BE2C (cell line): ENCODE data around the gene MYT1.
"Not testable (repeated sequence)": the region's sequence is repeated elsewhere in the genome, so short reads cannot be mapped to it uniquely, and the experiment has no call there.

Experiments
- DNase-seq: peaks from one replicate; pipeline ENCODE4 v3.0.0-alpha.2; 2020
- H3K27me3 ChIP-seq: fragments of 250-450 bp; sonication (Bioruptor Pico); 2 replicates; pipeline ENCODE4 v1.5.1; 2020; ENCODE audit warnings: mild to moderate bottlenecking
- H3K36me3 ChIP-seq: fragments of 250-450 bp; sonication (Bioruptor Pico); 2 replicates; pipeline ENCODE4 v1.5.1; 2020; ENCODE audit warnings: mild to moderate bottlenecking
- H3K4me1 ChIP-seq: fragments of 250-450 bp; sonication (Bioruptor Pico); 2 replicates; pipeline ENCODE4 v1.5.1; 2020
- H3K4me3 ChIP-seq: 2 replicates; pipeline ENCODE4 v1.5.1; 2011; ENCODE audit warnings: low read depth, low read length
- H3K9me3 ChIP-seq: fragments of 250-450 bp; sonication (Bioruptor Pico); 2 replicates; pipeline ENCODE4 v1.5.1; 2020
- TF ChIP-seq, protein P1 (sequence below): IDR thresholded peaks from 2 replicates; pipeline ENCODE4 v1.5.1; 2012; ENCODE audit warnings: mild to moderate bottlenecking, low read depth, low read length

MYT1 gene

DNA sequence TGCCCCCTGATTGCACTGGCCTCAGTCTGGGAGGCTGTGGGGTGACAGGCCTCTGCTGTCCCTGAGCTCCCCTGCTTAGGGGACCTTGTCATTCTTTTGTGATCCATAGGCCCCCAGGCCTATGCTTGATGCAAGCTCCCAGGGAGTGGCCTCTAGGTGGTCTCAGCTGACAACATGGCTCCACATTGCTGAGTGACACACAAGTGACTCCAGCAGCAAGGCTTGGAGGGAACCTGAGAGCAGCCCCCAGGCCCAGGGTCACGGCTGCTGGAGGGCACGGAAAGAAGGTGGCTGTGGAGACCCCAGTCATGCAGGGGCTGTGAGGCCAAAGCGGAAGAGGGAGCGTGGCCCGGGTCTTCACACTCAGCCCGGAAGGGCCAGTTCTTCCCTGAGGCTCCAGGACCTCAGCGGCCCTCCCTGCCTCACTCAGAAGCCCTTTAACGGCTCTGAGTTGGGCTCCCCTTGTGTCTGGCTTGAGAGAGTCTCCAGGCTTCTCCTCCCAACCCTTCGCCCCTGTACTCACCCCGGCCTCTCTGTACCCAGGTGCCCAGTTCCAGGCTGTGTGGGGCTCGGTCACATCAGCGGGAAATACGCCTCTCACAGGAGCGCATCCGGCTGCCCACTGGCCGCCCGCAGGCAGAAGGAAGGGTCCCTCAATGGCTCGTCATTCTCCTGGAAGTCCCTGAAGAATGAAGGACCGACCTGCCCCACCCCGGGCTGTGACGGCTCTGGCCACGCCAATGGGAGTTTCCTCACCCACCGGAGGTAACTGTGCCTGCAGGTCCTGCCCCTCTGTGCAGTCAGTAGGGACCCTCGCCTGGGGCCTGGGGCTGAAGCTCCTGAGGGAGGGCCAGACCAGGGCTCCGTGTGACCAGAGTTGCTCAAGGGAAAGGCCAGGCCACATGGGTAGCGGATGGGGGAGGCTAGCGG is 67.6 kb downstream of the MYT1 start:
- TF ChIP-seq, protein P1, sequence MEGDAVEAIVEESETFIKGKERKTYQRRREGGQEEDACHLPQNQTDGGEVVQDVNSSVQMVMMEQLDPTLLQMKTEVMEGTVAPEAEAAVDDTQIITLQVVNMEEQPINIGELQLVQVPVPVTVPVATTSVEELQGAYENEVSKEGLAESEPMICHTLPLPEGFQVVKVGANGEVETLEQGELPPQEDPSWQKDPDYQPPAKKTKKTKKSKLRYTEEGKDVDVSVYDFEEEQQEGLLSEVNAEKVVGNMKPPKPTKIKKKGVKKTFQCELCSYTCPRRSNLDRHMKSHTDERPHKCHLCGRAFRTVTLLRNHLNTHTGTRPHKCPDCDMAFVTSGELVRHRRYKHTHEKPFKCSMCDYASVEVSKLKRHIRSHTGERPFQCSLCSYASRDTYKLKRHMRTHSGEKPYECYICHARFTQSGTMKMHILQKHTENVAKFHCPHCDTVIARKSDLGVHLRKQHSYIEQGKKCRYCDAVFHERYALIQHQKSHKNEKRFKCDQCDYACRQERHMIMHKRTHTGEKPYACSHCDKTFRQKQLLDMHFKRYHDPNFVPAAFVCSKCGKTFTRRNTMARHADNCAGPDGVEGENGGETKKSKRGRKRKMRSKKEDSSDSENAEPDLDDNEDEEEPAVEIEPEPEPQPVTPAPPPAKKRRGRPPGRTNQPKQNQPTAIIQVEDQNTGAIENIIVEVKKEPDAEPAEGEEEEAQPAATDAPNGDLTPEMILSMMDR: no peak
- H3K36me3 ChIP-seq: peaks cover 43% of the 10 kb centered on the region
- H3K4me1 ChIP-seq: no peaks in the 10 kb centered on the region
- no peaks in the 10 kb centered on the region for H3K27me3 ChIP-seq
- H3K4me3 ChIP-seq: no peak overlapping the region
- DNase-seq: no peak
- H3K9me3 ChIP-seq: no peaks in the 10 kb centered on the region

DNA sequence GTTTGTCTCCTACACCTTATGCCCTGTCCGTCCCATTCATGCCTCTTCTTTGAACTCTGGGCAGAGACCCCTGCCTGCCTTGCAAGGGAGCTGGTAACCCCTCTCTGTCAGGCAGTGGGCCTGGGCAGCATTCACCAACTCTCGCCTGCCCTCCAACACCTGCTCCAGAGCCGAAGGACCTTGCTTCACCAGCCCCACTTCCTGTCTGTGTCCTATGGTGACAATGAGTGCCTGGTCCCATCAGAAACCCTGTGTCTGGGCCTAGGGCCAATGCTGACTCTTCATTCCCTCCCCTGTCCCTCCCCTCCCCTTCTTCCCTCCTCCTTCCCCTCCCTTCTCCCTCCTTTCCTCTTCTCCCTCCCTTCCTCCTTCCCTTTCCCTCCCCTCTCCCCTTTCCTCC is 68.5 kb downstream of the MYT1 start:
- H3K9me3 ChIP-seq: no peaks in the 10 kb centered on the region
- no peaks in the 10 kb centered on the region for H3K27me3 ChIP-seq
- peaks cover 52% of the 10 kb centered on the region for H3K36me3 ChIP-seq
- no peaks in the 10 kb centered on the region for H3K4me1 ChIP-seq
- DNase-seq: no peak
- H3K4me3 ChIP-seq: no peak overlapping the region
- TF ChIP-seq, protein P1: no peak

DNA sequence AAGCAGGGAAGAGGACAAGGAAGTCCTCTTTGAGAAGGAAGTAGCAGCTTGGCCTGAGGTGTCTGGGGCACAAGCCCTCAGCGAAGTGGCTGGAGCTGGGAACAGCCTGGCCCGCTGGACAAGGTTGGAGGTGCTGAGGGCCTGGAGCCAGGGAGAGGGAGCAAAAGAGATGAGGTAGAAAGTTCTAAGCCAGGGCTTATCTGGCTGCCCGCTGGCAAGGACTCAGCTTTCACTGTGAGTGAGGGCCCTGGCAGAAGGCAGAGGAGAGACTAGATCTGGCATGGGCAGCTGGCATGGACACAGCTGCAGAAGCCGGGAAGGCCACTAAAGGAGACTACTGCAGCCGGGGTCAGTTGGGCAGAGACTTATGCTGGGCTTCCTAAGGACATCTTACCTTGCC is 69.5 kb downstream of the MYT1 start:
- Histone ChIP-seq H3K27me3 (no peaks in the 10 kb centered on the region), H3K36me3 (peaks cover 49% of the 10 kb centered on the region), H3K4me1 (no peaks in the 10 kb centered on the region), H3K9me3 (no peaks in the 10 kb centered on the region), H3K4me3 (no peak overlapping the region)
- TF ChIP-seq, protein P1: no peak
- DNase-seq: no peak

DNA sequence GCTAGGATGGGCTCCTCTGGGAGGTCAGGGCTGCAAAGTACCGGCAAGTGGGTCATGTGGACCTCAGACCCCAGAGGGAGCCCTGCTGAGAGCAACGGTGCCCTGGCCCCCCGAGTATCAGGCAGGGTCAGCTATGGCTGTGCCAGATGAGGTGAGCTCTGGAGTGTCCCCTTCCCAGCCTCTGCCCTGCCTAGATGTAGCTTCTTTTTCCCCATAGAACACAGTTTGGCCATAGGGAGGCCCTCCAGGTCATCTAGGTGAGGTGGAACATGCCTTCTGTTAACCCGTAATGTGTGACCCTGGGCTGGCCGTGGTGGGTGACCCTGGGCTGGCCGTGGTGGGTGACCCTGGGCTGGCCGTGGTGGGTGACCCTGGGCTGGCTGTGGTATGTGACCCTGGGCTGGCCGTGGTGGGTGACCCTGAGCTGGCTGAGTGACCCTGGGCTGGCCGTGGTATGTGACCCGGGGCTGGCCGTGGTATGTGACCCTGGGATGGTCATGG is 70.1 kb downstream of the MYT1 start:
- TF ChIP-seq, protein P1: no peak
- Histone ChIP-seq H3K27me3 (no peaks in the 10 kb centered on the region), H3K4me3 (no peak overlapping the region), H3K4me1 (no peaks in the 10 kb centered on the region), H3K9me3 (no peaks in the 10 kb centered on the region), H3K36me3 (peaks cover 50% of the 10 kb centered on the region)
- no peak for DNase-seq

DNA sequence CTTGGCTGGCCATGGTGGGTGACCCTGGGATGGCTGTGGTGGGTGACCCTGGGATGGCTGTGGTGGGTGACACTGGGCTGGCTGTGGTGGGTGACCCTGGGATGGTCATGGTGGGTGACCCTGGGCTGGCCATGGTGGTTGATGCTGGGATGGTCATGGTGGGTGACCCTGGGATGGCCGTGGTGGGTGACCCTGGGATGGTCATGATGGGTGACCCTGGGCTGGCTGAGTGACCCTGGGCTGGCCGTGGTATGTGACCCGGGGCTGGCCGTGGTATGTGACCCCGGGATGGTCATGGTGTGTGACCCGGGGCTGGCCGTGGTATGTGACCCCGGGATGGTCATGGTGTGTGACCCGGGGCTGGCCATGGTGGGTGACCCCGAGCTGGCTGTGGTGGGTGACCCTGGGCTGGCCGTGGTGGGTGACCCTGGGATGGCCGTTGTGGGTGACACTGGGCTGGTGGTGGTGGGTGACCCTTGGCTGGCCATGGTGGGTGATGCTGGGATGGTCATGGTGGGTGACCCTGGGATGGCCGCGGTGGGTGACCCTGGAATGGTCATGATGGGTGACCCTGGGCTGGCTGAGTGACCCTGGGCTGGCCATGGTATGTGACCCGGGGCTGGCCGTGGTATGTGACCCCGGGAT is 70.8 kb downstream of the MYT1 start:
- H3K27me3 ChIP-seq, DNase-seq, H3K4me1 ChIP-seq, H3K9me3 ChIP-seq, H3K4me3 ChIP-seq: not testable (repeated sequence)
- H3K36me3 ChIP-seq: peaks cover 57% of the 10 kb centered on the region

DNA sequence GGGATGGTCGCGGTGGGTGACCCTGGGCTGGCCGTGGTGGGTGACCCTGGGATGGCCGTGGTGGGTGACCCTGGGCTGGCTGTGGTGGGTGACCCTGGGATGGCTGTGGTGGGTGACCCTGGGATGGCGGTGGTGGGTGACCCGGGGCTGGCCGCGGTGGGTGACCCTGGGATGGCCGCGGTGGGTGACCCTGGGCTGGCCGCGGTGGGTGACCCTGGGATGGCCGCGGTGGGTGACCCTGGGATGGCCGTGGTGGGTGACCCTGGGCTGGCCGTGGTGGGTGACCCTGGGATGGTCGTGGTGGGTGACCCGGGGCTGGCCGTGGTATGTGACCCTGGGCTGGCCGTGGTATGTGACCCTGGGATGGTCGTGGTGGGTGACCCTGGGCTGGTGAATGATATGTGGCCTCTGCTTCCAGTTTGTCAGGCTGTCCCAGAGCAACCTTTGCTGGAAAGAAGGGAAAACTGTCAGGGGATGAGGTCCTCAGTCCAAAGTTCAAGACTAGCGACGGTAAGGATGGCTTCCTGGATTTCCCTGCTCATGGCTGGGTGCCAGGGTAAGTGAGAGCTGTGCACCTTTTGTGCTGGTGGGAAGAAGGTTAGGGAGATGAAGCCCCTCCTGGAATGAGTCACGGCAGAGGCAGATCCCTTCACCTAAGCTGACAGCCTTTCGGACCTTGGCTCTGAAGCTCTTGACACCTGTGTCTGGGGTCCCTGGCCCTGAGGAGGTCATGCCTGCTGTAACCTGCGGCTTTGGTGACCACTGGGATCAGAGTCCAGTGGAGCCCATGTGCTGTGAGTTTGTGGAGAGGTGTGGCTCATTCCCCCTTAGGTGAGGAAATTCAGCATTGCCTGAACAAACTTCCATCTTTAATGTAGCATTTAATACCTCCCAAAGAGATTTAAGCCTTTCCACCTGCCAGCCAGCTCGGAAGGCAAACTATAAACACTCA is 72.2 kb downstream of the MYT1 start:
- no peak overlapping the region for H3K4me3 ChIP-seq
- TF ChIP-seq, protein P1: no peak
- peaks cover 64% of the 10 kb centered on the region for H3K36me3 ChIP-seq
- no peak for DNase-seq
- H3K27me3 ChIP-seq: no peaks in the 10 kb centered on the region
- H3K4me1 ChIP-seq: no peaks in the 10 kb centered on the region
- H3K9me3 ChIP-seq: no peaks in the 10 kb centered on the region
